ENCODE measurements around the gene C1orf105. TPM values are rescaled to one million over a fixed set of nuclear protein-coding genes. Genes with fewer than 3 reads are reported as not detected.

C1orf105 gene
- total and polyA plus RNA-seq, 2 of the 8 experiments (the other 6 are each of a cell fraction or from before 2014, with no cell fraction given): not detected

DNA sequence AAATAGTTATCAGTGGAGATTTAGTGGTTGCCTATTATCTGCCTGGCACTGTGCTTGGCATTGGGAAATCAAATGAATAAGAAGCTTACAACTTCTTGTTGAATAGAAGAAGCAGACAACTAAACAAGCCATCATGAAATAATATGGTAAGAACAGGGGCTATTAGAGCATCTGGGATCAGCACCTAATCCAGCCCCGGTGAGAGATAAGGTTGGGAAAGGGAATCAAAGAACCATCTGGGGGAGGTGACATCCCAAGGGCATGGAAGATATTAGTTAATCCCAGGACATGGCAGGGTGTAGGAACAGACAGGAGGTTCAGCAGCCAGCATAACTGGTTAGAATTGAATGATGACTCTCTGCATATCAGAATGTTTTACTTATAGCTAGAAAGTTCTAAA, 76.2 kb downstream of the C1orf105 start:
- no peaks in the 10 kb centered on the region for H3K36me3 ChIP-seq (ENCODE audit: control insufficient read depth in 2 of 4, insufficient read depth in 4 of 4, low read length in 3 of 4)
- H3K23me2 ChIP-seq (ENCODE audit: low read depth, low read length): no peaks in the 10 kb centered on the region
- H2AK5ac ChIP-seq (ENCODE audit: low read depth, low read length): no peak overlapping the region
- H2AFZ ChIP-seq (ENCODE audit: low read length): no peak overlapping the region
- no peak overlapping the region for H3K4me3 ChIP-seq (ENCODE audit: extremely low read depth in 1 of 4, insufficient read depth in 2 of 4, low read depth in 3 of 4, low read length in 4 of 4)
- ChIA-PET POLR2A (ENCODE audit: partially characterized antibody) (interaction anchor here (1.8 kb wide), 1 partner anchor 42 kb away, joined by 5 read pairs; no protein-coding TSS in a partner anchor), CTCF (ENCODE audit: partially characterized antibody) (interaction anchor here (0.6 to 1.6 kb wide), 4 partner anchors 9 to 251 kb away, joined by 3 to 8 read pairs (median 6); no protein-coding TSS in a partner anchor)
- H2BK5ac ChIP-seq (ENCODE audit: low read depth, low read length): no peak overlapping the region
- no peaks in the 10 kb centered on the region for H3K79me1 ChIP-seq (ENCODE audit: low read depth, low read length)
- no peaks in the 10 kb centered on the region for H3K79me2 ChIP-seq (ENCODE audit: control insufficient read depth in 1 of 2, insufficient read depth in 2 of 2, low read length in 2 of 2)
- no peak overlapping the region for H2BK15ac ChIP-seq (ENCODE audit: low read length)
- H4K8ac ChIP-seq (ENCODE audit: extremely low read depth, insufficient read depth, low read length): no peak overlapping the region
- TF ChIP-seq CREB1 (IDR thresholded peaks at IDR 0.05): no peak
- no peak overlapping the region; a peak in 1 of 7 replicates for H3K9ac ChIP-seq (replicated peaks in 1 of 4; ENCODE audit: extremely low read depth in 1 of 4, low read depth in 3 of 4, low read length in 3 of 4)
- H4K91ac ChIP-seq (replicated peaks; ENCODE audit: insufficient read length, low read length): no peak overlapping the region
- no peaks in the 10 kb centered on the region for H3K27me3 ChIP-seq (replicated peaks in 1 of 4; ENCODE audit: control insufficient read depth in 3 of 4, extremely low read depth in 1 of 4, insufficient read depth in 3 of 4, low read length in 3 of 4)
- no peak overlapping the region for H2BK120ac ChIP-seq (replicated peaks; ENCODE audit: low read depth, low read length)
- H3K4me2 ChIP-seq (ENCODE audit: insufficient read depth in 1 of 2, low read depth in 2 of 2, low read length in 2 of 2): no peak overlapping the region
- H3K14ac ChIP-seq (ENCODE audit: insufficient read length): no peak overlapping the region
- no peak overlapping the region for H3K56ac ChIP-seq (replicated peaks; ENCODE audit: insufficient read length, low read depth, low read length)
- H4K5ac ChIP-seq (ENCODE audit: insufficient read length, low read depth, low read length): no peak overlapping the region
- WGBS, 2 experiments (ENCODE audit: extremely low coverage in 1 of 2, insufficient coverage in 1 of 2, insufficient read length in 1 of 2, insufficient replicate concordance in 2 of 2, low coverage in 1 of 2, low lambda C conversion rate in 2 of 2, missing lambda C conversion rate in 1 of 2): 93% methylated on average over 1 of the region's 1 CpG; no CpG with 5 or more reads in 1 of the 2 experiments
- H3K4ac ChIP-seq (replicated peaks; ENCODE audit: insufficient read length, low read depth, low read length): no peak overlapping the region
- H3K4me1 ChIP-seq (replicated peaks in 1 of 4; ENCODE audit: control insufficient read depth in 3 of 4, insufficient read depth in 4 of 4, low read length in 3 of 4): no peaks in the 10 kb centered on the region; a peak in 2 of 7 replicates
- no peak overlapping the region for H3K18ac ChIP-seq (ENCODE audit: extremely low read depth, low read length)
- no peaks in the 10 kb centered on the region for H4K20me1 ChIP-seq (replicated peaks in 1 of 2; ENCODE audit: control insufficient read depth in 1 of 2, insufficient read depth in 2 of 2, low read length in 2 of 2)
- DNase-seq (ENCODE audit: low read depth in 1 of 2, low spot score in 2 of 2) (no peak), FAIRE-seq (no peak)
- H3K23ac ChIP-seq (ENCODE audit: insufficient read length): no peak overlapping the region
- no peaks in the 10 kb centered on the region for H3K9me3 ChIP-seq (ENCODE audit: insufficient read depth in 2 of 2, low read depth in 1 of 2, low read length in 1 of 2)
- H2BK20ac ChIP-seq (ENCODE audit: low read length): no peak overlapping the region
- no peak overlapping the region for H2BK12ac ChIP-seq (ENCODE audit: low read depth, low read length)
- H3K27ac ChIP-seq (ENCODE audit: low read depth, low read length): no peak overlapping the region
